Mucosa of gallbladder (tissue), 1 donor: ENCODE data around the gene DDN. TPM values are rescaled to one million over a fixed set of nuclear protein-coding genes. Genes with fewer than 3 reads are reported as not detected.

Source experiments
- DNase-seq: peaks from one replicate; pipeline ENCODE4 v3.0.0-alpha.2; 2020; ENCODE audit warnings: low spot score
- total RNA-seq: library from RNA; stranded (reverse); gene quantifications from one replicate; pipeline ENCODE4 v1.2.1, GENCODE V29; 2021
- donor health status: DM: no; HTN: no; CAD: no.

Gene DDN
- total RNA-seq, 1 donor from 2014 or later = 0.06 TPM

GRCh38 chr12:48967991-48968390 is 31.2 kb downstream of the DDN start:
- no peak for DNase-seq

- no peak for DNase-seq
Measured at GRCh38 chr12:48966177-48966895, 32.8 kb downstream of the DDN start.

- DNase-seq = no peak
Measured at GRCh38 chr12:48965298-48965838, 33.8 kb downstream of the DDN start.

GRCh38 chr12:48961801-48962200 is 37.4 kb downstream of the DDN start:
- DNase-seq = no peak

- DNase-seq = no peak
Measured at GRCh38 chr12:48961331-48961730, 37.8 kb downstream of the DDN start.

GRCh38 chr12:48960834-48961233 is 38.3 kb downstream of the DDN start:
- DNase-seq = no peak

GRCh38 chr12:48958049-48958388 is 41.2 kb downstream of the DDN start:
- DNase-seq = no peak

GRCh38 chr12:48957141-48958048 is 41.8 kb downstream of the DDN start, which contains the start of gene ARF3:
ARF3 (minus strand) TSS chr12:48957487; CDS start chr12:48941095, 16,392 bp downstream.
- DNase-seq = peak; percentile 96

GRCh38 chr12:48956279-48957140 is 42.7 kb downstream of the DDN start:
- DNase-seq = peak; percentile 85

- no peak for DNase-seq
Measured at GRCh38 chr12:48954841-48955501, 44.2 kb downstream of the DDN start.

- no peak for DNase-seq
Measured at GRCh38 chr12:48954061-48954460, 45.1 kb downstream of the DDN start.

GRCh38 chr12:48952691-48953090 is 46.5 kb downstream of the DDN start:
- DNase-seq = no peak

- no peak for DNase-seq
Measured at GRCh38 chr12:48947727-48948126, 51.4 kb downstream of the DDN start.

GRCh38 chr12:48946943-48947342 is 52.2 kb downstream of the DDN start:
- no peak for DNase-seq

- DNase-seq = no peak
Measured at GRCh38 chr12:48946205-48946604, 53.0 kb downstream of the DDN start.

Other genes with a start within 250 kb of the DDN start
- gene ADCY6, start 210.3 kb downstream of the DDN start, total RNA-seq = 69.9 TPM
- gene CACNB3, start 180.9 kb downstream of the DDN start, total RNA-seq = 43.1 TPM
- gene DDX23, start 147.2 kb downstream of the DDN start, total RNA-seq = 85.1 TPM
- 14.6 TPM for gene RND1, start 133.5 kb downstream of the DDN start, total RNA-seq
- gene FKBP11, start 73.9 kb downstream of the DDN start, total RNA-seq = 34.6 TPM
- 198 TPM for gene ARF3, start 41.9 kb downstream of the DDN start, total RNA-seq
- 0.58 TPM for gene WNT10B, start 27.6 kb downstream of the DDN start, total RNA-seq
- 0.29 TPM for gene WNT1, start 21.1 kb downstream of the DDN start, total RNA-seq
- 51.7 TPM for gene PRKAG1, start 19.4 kb upstream of the DDN start, total RNA-seq
- gene KMT2D, start 61.4 kb upstream of the DDN start, total RNA-seq = 104 TPM
- gene RHEBL1, start 70.6 kb upstream of the DDN start, total RNA-seq = 0.29 TPM
- 1.5 TPM for gene DHH, start 95.4 kb upstream of the DDN start, total RNA-seq
- 53.1 TPM for gene LMBR1L, start 111.5 kb upstream of the DDN start, total RNA-seq
- 361 TPM for gene TUBA1B, start 132.0 kb upstream of the DDN start, total RNA-seq
- 155 TPM for gene TUBA1A, start 189.7 kb upstream of the DDN start, total RNA-seq